ENCODE data around the gene LHB. TPM values are rescaled to one million over a fixed set of nuclear protein-coding genes. Genes with fewer than 3 reads are reported as not detected.

LHB gene
- total RNA-seq, 1 donor from 2014 or later: not detected

DNA sequence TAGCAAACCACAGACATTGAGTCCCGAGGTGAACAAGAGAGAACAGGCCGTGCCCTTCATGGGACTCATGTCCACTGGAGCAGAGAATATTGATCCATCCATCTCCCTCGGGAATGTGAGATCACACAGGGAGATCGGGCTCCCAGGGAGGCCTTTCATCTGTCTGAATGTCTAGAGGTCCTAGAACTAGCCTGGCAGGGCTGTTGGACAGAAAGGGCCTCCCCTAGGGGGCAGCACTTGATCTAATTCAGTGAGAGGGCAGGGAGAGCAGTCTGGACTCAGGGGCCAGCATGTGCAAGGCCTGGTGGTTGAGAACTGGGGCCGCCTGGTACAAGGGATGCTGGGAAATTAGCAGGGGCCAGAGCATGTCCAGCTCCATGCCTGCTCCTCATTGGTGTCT, 18.9 kb downstream of the LHB start:
- FAIRE-seq (no peak), DNase-seq (ENCODE audit: low read depth) (peak; percentile 40)
- no peak overlapping the region for H3K4me3 ChIP-seq (ENCODE audit: low read depth, low read length)
- peaks cover 3% of the 10 kb centered on the region for H3K36me3 ChIP-seq (ENCODE audit: control insufficient read depth, insufficient read depth, low read length)
- TF ChIP-seq, protein P1, sequence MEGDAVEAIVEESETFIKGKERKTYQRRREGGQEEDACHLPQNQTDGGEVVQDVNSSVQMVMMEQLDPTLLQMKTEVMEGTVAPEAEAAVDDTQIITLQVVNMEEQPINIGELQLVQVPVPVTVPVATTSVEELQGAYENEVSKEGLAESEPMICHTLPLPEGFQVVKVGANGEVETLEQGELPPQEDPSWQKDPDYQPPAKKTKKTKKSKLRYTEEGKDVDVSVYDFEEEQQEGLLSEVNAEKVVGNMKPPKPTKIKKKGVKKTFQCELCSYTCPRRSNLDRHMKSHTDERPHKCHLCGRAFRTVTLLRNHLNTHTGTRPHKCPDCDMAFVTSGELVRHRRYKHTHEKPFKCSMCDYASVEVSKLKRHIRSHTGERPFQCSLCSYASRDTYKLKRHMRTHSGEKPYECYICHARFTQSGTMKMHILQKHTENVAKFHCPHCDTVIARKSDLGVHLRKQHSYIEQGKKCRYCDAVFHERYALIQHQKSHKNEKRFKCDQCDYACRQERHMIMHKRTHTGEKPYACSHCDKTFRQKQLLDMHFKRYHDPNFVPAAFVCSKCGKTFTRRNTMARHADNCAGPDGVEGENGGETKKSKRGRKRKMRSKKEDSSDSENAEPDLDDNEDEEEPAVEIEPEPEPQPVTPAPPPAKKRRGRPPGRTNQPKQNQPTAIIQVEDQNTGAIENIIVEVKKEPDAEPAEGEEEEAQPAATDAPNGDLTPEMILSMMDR (IDR thresholded peaks at IDR 0.05; ENCODE audit: insufficient read depth, low read length, severe bottlenecking): peak; percentile 66
- H3K27me3 ChIP-seq (ENCODE audit: control insufficient read depth, insufficient read depth, low read length): no peaks in the 10 kb centered on the region

DNA sequence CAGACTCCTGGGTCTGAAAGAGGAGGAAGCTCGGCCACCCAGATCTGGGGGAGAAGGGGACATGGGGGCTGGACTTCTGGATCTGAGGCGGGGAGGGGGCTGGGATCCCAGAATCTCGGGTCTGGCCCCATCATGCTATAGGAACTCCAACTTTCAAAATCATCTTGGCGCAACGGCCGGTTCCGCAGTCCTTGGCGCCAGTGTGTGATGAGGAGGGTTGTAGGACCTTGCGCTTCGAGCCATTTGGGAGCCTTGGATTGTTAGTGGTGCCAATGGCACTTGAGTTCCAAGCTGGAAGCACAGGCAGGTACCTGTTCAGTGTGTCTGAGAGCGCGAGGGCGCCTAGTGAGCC, 22.9 kb downstream of the LHB start:
- Histone ChIP-seq H3K36me3 (ENCODE audit: control insufficient read depth, insufficient read depth, low read length) (peaks cover 9% of the 10 kb centered on the region), H3K27me3 (ENCODE audit: control insufficient read depth, insufficient read depth, low read length) (no peaks in the 10 kb centered on the region), H3K4me3 (ENCODE audit: low read depth, low read length) (peak overlapping the region; percentile 82)
- no peak for DNase-seq (ENCODE audit: low read depth)
- TF ChIP-seq, protein P1 (IDR thresholded peaks at IDR 0.05; ENCODE audit: insufficient read depth, low read length, severe bottlenecking): no peak
- no peak for FAIRE-seq

DNA sequence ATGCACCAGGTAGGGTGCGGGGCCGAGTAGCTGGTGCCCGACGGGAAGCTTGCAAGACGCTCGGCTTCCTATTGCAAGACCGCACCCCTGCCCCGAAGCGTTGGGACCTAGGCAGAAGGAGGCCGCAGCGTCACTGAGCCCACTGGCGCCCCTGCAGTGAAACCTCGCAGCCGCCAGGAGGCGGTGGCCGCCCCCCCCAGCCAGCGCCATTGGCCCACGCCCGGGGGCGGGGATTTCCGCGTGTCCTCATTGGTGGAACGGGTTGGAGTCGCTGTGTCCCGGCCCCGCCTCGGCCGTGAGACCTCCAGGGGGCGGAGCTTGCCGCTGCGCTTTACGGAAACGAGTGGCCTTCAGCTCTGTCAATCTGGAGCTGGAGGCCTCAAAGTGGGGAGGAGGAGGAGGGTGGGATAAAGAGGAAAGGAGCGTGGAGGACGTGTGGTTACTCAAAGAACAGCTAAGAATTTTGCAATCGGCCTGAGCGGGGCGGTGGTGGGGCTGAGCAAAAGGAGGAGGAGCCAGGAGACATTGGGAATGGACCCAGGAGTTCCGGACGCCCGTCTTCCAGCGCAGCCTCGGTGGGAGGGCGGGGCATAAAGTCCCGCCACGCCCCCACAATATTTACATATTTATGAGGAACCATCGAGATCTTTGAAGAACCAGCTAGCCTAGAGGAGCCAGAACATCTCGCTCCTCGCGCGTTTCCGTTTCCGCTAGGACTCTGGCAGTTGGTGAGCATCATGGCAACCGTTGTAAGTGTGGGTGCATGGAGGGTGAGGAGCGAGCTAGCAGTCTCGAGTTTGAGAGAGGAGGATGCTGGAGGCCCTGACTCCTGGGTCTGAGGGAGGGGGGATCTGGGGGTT, 23.5 kb downstream of the LHB start, which contains the start of the genes GYS1 and RUVBL2:
Gene GYS1, minus strand, starts transcription at position 135 of the 860 bp plus-strand sequence. CDS start 197 bp downstream, outside the sequence.
Gene RUVBL2, plus strand, starts transcription at position 713 of the 860 bp plus-strand sequence. Its CDS starts 25 bp downstream, at position 738.
- TF ChIP-seq, protein P1 (IDR thresholded peaks at IDR 0.05; ENCODE audit: insufficient read depth, low read length, severe bottlenecking): peak; percentile 99
- FAIRE-seq (no peak), DNase-seq (ENCODE audit: low read depth) (peak; percentile 98)
- Histone ChIP-seq H3K27me3 (ENCODE audit: control insufficient read depth, insufficient read depth, low read length) (no peaks in the 10 kb centered on the region), H3K36me3 (ENCODE audit: control insufficient read depth, insufficient read depth, low read length) (peaks cover 10% of the 10 kb centered on the region), H3K4me3 (ENCODE audit: low read depth, low read length) (peak within 1 kb of the TSS; percentile 82)

DNA sequence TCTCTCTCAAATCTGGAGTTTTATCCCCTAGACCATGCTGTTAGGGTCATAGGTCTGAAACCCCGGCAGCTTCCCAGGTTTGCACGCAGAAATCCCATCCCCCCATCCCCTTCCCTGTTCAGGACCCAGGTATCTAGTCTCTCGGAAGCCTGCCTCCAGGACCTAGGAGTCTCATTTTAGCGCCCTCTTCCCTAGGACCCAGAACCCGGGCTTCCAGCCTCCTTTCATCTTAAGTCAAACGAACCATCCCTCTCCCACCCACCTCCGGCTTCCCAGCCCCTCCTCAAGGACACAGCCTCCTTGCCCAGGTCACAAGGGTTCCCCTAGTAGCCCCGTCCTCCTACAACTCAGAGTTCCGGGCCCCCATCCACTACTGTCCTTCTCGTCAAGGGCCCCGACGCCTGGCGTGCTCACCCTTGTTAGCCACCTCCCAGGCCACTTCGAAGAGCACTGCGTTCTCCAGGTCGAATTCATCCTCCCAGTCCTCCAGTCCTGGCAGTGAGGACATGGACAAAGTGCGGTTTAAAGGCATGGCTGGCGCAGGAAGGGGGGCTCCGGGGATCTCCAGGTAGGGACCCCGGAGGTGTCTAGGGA, 24.2 kb downstream of the LHB start:
- DNase-seq (ENCODE audit: low read depth): peak; percentile 12
- no peak for FAIRE-seq
- Histone ChIP-seq H3K36me3 (ENCODE audit: control insufficient read depth, insufficient read depth, low read length) (peaks cover 12% of the 10 kb centered on the region), H3K27me3 (ENCODE audit: control insufficient read depth, insufficient read depth, low read length) (no peaks in the 10 kb centered on the region), H3K4me3 (ENCODE audit: low read depth, low read length) (peak overlapping the region; percentile 82)
- TF ChIP-seq, protein P1 (IDR thresholded peaks at IDR 0.05; ENCODE audit: insufficient read depth, low read length, severe bottlenecking): peak; percentile 5

DNA sequence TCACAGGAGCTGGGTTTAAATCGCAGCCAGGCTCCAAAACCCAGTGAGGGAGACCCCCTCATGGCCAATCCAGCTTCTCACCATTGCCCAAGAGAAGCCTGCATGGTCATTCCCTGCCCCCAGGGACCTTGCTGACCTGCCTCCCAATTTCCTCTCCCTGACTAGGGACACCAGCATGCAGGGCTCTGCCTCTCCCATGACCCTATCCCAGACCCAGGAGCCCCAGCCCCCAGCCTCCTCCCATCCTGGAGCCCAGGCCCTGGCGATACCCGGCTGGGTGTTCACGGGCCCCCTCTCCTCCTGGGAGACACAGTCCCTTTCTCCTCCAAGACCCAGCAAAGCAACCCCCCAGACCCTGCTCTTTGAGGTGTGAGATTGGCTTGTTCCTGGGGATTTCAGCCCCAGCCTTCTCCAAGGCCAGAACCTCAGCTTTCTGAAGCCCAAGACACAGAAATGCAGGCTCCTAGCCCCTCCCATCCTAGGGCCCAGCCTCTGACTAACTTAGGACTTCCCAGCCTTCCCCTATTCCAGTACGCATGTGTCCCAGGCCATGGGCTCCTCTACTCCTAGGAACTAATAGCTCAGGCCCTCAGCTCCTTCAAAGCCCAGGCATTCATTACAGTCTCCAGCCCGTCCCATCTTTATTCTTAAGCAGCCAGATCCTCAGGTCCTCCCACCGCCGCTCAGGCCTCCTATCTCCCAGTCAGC, 24.9 kb downstream of the LHB start:
- Histone ChIP-seq H3K4me3 (ENCODE audit: low read depth, low read length) (peak overlapping the region; percentile 82), H3K36me3 (ENCODE audit: control insufficient read depth, insufficient read depth, low read length) (peaks cover 13% of the 10 kb centered on the region), H3K27me3 (ENCODE audit: control insufficient read depth, insufficient read depth, low read length) (no peaks in the 10 kb centered on the region)
- peak; percentile 69 for DNase-seq (ENCODE audit: low read depth)
- FAIRE-seq: no peak
- TF ChIP-seq, protein P1 (IDR thresholded peaks at IDR 0.05; ENCODE audit: insufficient read depth, low read length, severe bottlenecking): no peak

Data from bronchial epithelial cell (primary cell).